ENCODE results near the gene PAN2. TPM values are rescaled to one million over a fixed set of nuclear protein-coding genes. Genes with fewer than 3 reads are reported as not detected.

Gene PAN2
- total and polyA plus RNA-seq, 10 of the 15 experiments (the other 5 are each of a cell fraction or from before 2014, with no cell fraction given) = 14.4 to 61.8 (median 34.9) TPM

GRCh38 chr12:56300644-56301464 is 32.9 kb downstream of the PAN2 start (continued):
- TF ChIP-seq ZBTB4 (CRISPR knock-in tag; IDR thresholded peaks at IDR 0.05) = no peak
- TF ChIP-seq KAT2A (conservative IDR thresholded peaks at IDR 0.05; ENCODE audit: control insufficient read depth, low read depth, low read length) = no peak
- peak; percentile 75; the same call in 1 of the 2 replicates for TF ChIP-seq IRF5 (IDR thresholded peaks at IDR 0.05; ENCODE audit: borderline replicate concordance)
- TF ChIP-seq ZBTB40 (IDR thresholded peaks at IDR 0.05; ENCODE audit: borderline replicate concordance) = peak; percentile 74; the same call in 1 of the 2 replicates
- peak; percentile 96 for TF ChIP-seq ZBTB33 (IDR thresholded peaks at IDR 0.05)
- 0 out of 2 replicates have a peak, but pooled peaks have one; percentile 9 for TF ChIP-seq YY1 (IDR thresholded peaks at IDR 0.05; ENCODE audit: low read depth, low read length)
- TF ChIP-seq ATF7 (IDR thresholded peaks at IDR 0.05; ENCODE audit: low read depth) = peak; percentile 66
- no peak for TF ChIP-seq MTA3 (IDR thresholded peaks at IDR 0.05; ENCODE audit: borderline replicate concordance, low read length)
- no peak for TF ChIP-seq TCF3 (IDR thresholded peaks at IDR 0.05; ENCODE audit: borderline replicate concordance, insufficient read depth, low read depth, low read length)
- TF ChIP-seq EED (IDR thresholded peaks at IDR 0.05; ENCODE audit: low read depth) = peak; percentile 29; the same call in 1 of the 2 replicates
- no peak for TF ChIP-seq RFX5 (IDR thresholded peaks at IDR 0.05; ENCODE audit: low read depth, low read length)
- TF ChIP-seq MEF2B (IDR thresholded peaks at IDR 0.05; ENCODE audit: partially characterized antibody, poor library complexity, severe bottlenecking) = no peak
- no peak for TF ChIP-seq BHLHE40 (IDR thresholded peaks at IDR 0.05; ENCODE audit: borderline replicate concordance in 1 of 2, low read depth in 2 of 2, low read length in 1 of 2)
- TF ChIP-seq HSF1 (IDR thresholded peaks at IDR 0.05; ENCODE audit: low read depth, low read length) = no peak
- TF ChIP-seq NR2F1 (conservative IDR thresholded peaks at IDR 0.05) = peak; percentile 5; the same call in 1 of the 2 replicates
